SU-DHL-6 (cell line): ENCODE data around the gene OR51B6.
"Not testable (repeated sequence)": the region's sequence is repeated elsewhere in the genome, so short reads cannot be mapped to it uniquely, and the experiment has no call there.

Experiments
- H2AFZ ChIP-seq: fragments of 200-600 bp; sonication (generic); 2 replicates; pipeline ENCODE4 v1.6.1; 2014; ENCODE audit warnings: low read depth, mild to moderate bottlenecking, moderate library complexity, mixed read lengths, antibody characterized with exemption, low read length; ENCODE audit not compliant: severe bottlenecking
- H3F3A ChIP-seq: fragments of 200-600 bp; shearing (Covaris generic); 2 replicates; pipeline ENCODE4 v1.6.0; 2016; ENCODE audit warnings: antibody characterized with exemption, mild to moderate bottlenecking; ENCODE audit not compliant: insufficient read depth
- H3K27ac ChIP-seq: fragments of 200-600 bp; sonication (generic); 2 replicates; pipeline ENCODE4 v1.5.1; 2016; ENCODE audit warnings: low read depth, mild to moderate bottlenecking, low read length, moderate library complexity, mixed read lengths
- H3K27me3 ChIP-seq: fragments of 200-600 bp; sonication (generic), shearing (Covaris generic); 2 replicates; pipeline ENCODE4 v1.6.0; 2014; ENCODE audit warnings: mild to moderate bottlenecking, low read length
- H3K36me3 ChIP-seq: fragments of 200-600 bp; sonication (generic); 2 replicates; pipeline ENCODE4 v1.6.1; 2014; ENCODE audit warnings: mild to moderate bottlenecking, low read length, mixed read lengths
- H3K4me2 ChIP-seq: fragments of 300-600, 200-600 bp; shearing (Covaris generic), sonication (generic); 2 replicates; pipeline ENCODE4 v1.6.0; 2014; ENCODE audit warnings: low read length, low read depth, mild to moderate bottlenecking; ENCODE audit not compliant: poor library complexity, severe bottlenecking
- H3K4me3 ChIP-seq: fragments of 200-600 bp; sonication (generic); 2 replicates; pipeline ENCODE4 v1.5.1; 2014; ENCODE audit warnings: antibody characterized with exemption, low read length, mild to moderate bottlenecking, mixed read lengths; ENCODE audit not compliant: insufficient read depth, poor library complexity, severe bottlenecking
- H3K79me2 ChIP-seq: fragments of 200-600 bp; sonication (generic); 2 replicates; pipeline ENCODE4 v1.6.1; 2014; ENCODE audit warnings: mild to moderate bottlenecking, low read length, moderate library complexity; ENCODE audit not compliant: insufficient read depth
- H3K9ac ChIP-seq: fragments of 200-600 bp; sonication (generic); 2 replicates; pipeline ENCODE4 v1.7.0; 2014; ENCODE audit warnings: mild to moderate bottlenecking, low read length
- H3K9me2 ChIP-seq: fragments of 200-600 bp; sonication (generic); replicated peaks from 2 replicates; pipeline ENCODE4 v1.6.1; 2014; ENCODE audit warnings: low read length; ENCODE audit not compliant: insufficient read depth
- H3K9me3 ChIP-seq: fragments of 200-600 bp; sonication (generic); 2 replicates; pipeline ENCODE4 v1.6.1; 2014; ENCODE audit warnings: low read length, mixed read lengths; ENCODE audit not compliant: insufficient read depth
- H4K20me1 ChIP-seq: fragments of 200-600 bp; sonication (generic); 2 replicates; pipeline ENCODE4 v1.6.1; 2014; ENCODE audit warnings: low read depth, mild to moderate bottlenecking, antibody characterized with exemption, low read length, moderate library complexity, mixed read lengths
- EZH2phosphoT487 ChIP-seq: fragments of 200-600 bp; sonication (generic), shearing (Covaris generic); conservative IDR thresholded peaks from 2 replicates; pipeline ENCODE4 v1.6.1; 2018; ENCODE audit warnings: mild to moderate bottlenecking, antibody characterized with exemption, low read length, moderate library complexity, mixed read lengths
- TF ChIP-seq, protein P1 (sequence below): fragments of 200-600 bp; sonication (generic); IDR thresholded peaks from one replicate; pipeline ENCODE4 v1.5.1; 2017; ENCODE audit warnings: antibody characterized with exemption, mild to moderate bottlenecking, low read length, moderate library complexity; ENCODE audit not compliant: insufficient read depth, poor library complexity, severe bottlenecking

Gene OR51B6

GRCh38 chr11:5362017-5362625 lies 10.8 kb downstream of the OR51B6 start:
- H3K9ac ChIP-seq: no peak overlapping the region
- no peak overlapping the region for H3K4me2 ChIP-seq
- no peaks in the 10 kb centered on the region for H3K36me3 ChIP-seq
- H3K9me2 ChIP-seq: no peaks in the 10 kb centered on the region
- no peaks in the 10 kb centered on the region for H3K27me3 ChIP-seq
- H3K9me3 ChIP-seq: no peaks in the 10 kb centered on the region
- no peak for TF ChIP-seq EZH2phosphoT487
- TF ChIP-seq, protein P1, sequence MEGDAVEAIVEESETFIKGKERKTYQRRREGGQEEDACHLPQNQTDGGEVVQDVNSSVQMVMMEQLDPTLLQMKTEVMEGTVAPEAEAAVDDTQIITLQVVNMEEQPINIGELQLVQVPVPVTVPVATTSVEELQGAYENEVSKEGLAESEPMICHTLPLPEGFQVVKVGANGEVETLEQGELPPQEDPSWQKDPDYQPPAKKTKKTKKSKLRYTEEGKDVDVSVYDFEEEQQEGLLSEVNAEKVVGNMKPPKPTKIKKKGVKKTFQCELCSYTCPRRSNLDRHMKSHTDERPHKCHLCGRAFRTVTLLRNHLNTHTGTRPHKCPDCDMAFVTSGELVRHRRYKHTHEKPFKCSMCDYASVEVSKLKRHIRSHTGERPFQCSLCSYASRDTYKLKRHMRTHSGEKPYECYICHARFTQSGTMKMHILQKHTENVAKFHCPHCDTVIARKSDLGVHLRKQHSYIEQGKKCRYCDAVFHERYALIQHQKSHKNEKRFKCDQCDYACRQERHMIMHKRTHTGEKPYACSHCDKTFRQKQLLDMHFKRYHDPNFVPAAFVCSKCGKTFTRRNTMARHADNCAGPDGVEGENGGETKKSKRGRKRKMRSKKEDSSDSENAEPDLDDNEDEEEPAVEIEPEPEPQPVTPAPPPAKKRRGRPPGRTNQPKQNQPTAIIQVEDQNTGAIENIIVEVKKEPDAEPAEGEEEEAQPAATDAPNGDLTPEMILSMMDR: no peak
- no peak overlapping the region for H3K27ac ChIP-seq
- H3K79me2 ChIP-seq: no peaks in the 10 kb centered on the region
- no peak overlapping the region for H3K4me3 ChIP-seq
- H3F3A ChIP-seq: no peaks in the 10 kb centered on the region
- no peaks in the 10 kb centered on the region for H4K20me1 ChIP-seq
- H2AFZ ChIP-seq: no peak overlapping the region

- no peaks in the 10 kb centered on the region for H3K9me2 ChIP-seq
Observed at GRCh38 chr11:5363679-5364078, 12.4 kb downstream of the OR51B6 start.

GRCh38 chr11:5364214-5364613 lies 12.9 kb downstream of the OR51B6 start:
- Histone ChIP-seq H3K27ac (no peak overlapping the region), H3K4me2 (no peak overlapping the region), H3K36me3 (no peaks in the 10 kb centered on the region), H2AFZ (no peak overlapping the region), H3K9ac (no peak overlapping the region), H3K79me2 (no peaks in the 10 kb centered on the region), H3K27me3 (no peaks in the 10 kb centered on the region), H3F3A (no peaks in the 10 kb centered on the region), H3K4me3 (no peak overlapping the region), H3K9me3 (no peaks in the 10 kb centered on the region), H4K20me1 (no peaks in the 10 kb centered on the region), H3K9me2 (no peaks in the 10 kb centered on the region)
- no peak for TF ChIP-seq EZH2phosphoT487
- TF ChIP-seq, protein P1: no peak

More at GRCh38 chr11:5363679-5364078, 12.4 kb downstream of the OR51B6 start:
- Histone ChIP-seq H3K79me2 (no peaks in the 10 kb centered on the region), H3K4me2 (no peak overlapping the region), H3K9ac (no peak overlapping the region), H4K20me1 (no peaks in the 10 kb centered on the region), H3F3A (no peaks in the 10 kb centered on the region), H2AFZ (no peak overlapping the region), H3K27ac (no peak overlapping the region), H3K27me3 (no peaks in the 10 kb centered on the region), H3K4me3 (no peak overlapping the region), H3K9me3 (no peaks in the 10 kb centered on the region), H3K36me3 (no peaks in the 10 kb centered on the region)
- TF ChIP-seq, protein P1: no peak
- TF ChIP-seq EZH2phosphoT487: no peak

- H3F3A ChIP-seq, H3K9ac ChIP-seq, H2AFZ ChIP-seq, H3K79me2 ChIP-seq, H3K4me3 ChIP-seq, H3K9me3 ChIP-seq, H4K20me1 ChIP-seq, H3K36me3 ChIP-seq, H3K27ac ChIP-seq, H3K4me2 ChIP-seq, H3K27me3 ChIP-seq, H3K9me2 ChIP-seq: not testable (repeated sequence)
Observed at GRCh38 chr11:5366365-5366764, 15.1 kb downstream of the OR51B6 start.
